ENCODE measurements around the gene NPL.

The NPL gene

GRCh38 chr1:182794091-182794490, 4.5 kb downstream of the NPL start (continued):
- TF ChIP-seq TSHZ2 (CRISPR knock-in tag; IDR thresholded peaks at IDR 0.05) (no peak), PPARA (CRISPR knock-in tag; IDR thresholded peaks at IDR 0.05; ENCODE audit: borderline replicate concordance) (no peak), TCF4 (CRISPR knock-in tag; IDR thresholded peaks at IDR 0.05; ENCODE audit: borderline replicate concordance) (no peak)

- TF ChIP-seq SNAI2 (CRISPR knock-in tag; IDR thresholded peaks at IDR 0.05) (no peak), ESRRG (CRISPR knock-in tag; IDR thresholded peaks at IDR 0.05) (no peak), RARB (CRISPR knock-in tag; IDR thresholded peaks at IDR 0.05) (no peak), CSDC2 (CRISPR knock-in tag; IDR thresholded peaks at IDR 0.05) (no peak), GLIS3 (CRISPR knock-in tag; IDR thresholded peaks at IDR 0.05) (no peak), ZFP30 (CRISPR knock-in tag; IDR thresholded peaks at IDR 0.05) (no peak), PATZ1 (CRISPR knock-in tag; IDR thresholded peaks at IDR 0.05; ENCODE audit: borderline replicate concordance) (no peak), ZNF565 (CRISPR knock-in tag; conservative IDR thresholded peaks at IDR 0.05; ENCODE audit: low read depth) (no peak), CSRNP3 (CRISPR knock-in tag; IDR thresholded peaks at IDR 0.05) (no peak)
- no peak for ATAC-seq
Observed at GRCh38 chr1:182794676-182795201, 5.2 kb downstream of the NPL start.

- no peak for ATAC-seq
- TF ChIP-seq PATZ1 (CRISPR knock-in tag; IDR thresholded peaks at IDR 0.05; ENCODE audit: borderline replicate concordance): no peak
- TF ChIP-seq TOX (CRISPR knock-in tag; IDR thresholded peaks at IDR 0.05; ENCODE audit: borderline replicate concordance): no peak
- no peak for TF ChIP-seq RARB (CRISPR knock-in tag; IDR thresholded peaks at IDR 0.05)
- TF ChIP-seq ZNF565 (CRISPR knock-in tag; conservative IDR thresholded peaks at IDR 0.05; ENCODE audit: low read depth): no peak
- TF ChIP-seq ZC3H10 (CRISPR knock-in tag; IDR thresholded peaks at IDR 0.05): no peak
- TF ChIP-seq CSDC2 (CRISPR knock-in tag; IDR thresholded peaks at IDR 0.05): no peak
- TF ChIP-seq TCF4 (CRISPR knock-in tag; IDR thresholded peaks at IDR 0.05; ENCODE audit: borderline replicate concordance): no peak
- TF ChIP-seq SNAI2 (CRISPR knock-in tag; IDR thresholded peaks at IDR 0.05): no peak
- no peak for TF ChIP-seq CSRNP3 (CRISPR knock-in tag; IDR thresholded peaks at IDR 0.05)
- no peak for TF ChIP-seq ESRRG (CRISPR knock-in tag; IDR thresholded peaks at IDR 0.05)
- no peak for TF ChIP-seq ZNF70 (CRISPR knock-in tag; IDR thresholded peaks at IDR 0.05)
- no peak for TF ChIP-seq TSHZ2 (CRISPR knock-in tag; IDR thresholded peaks at IDR 0.05)
- no peak for TF ChIP-seq ISL1 (CRISPR knock-in tag; IDR thresholded peaks at IDR 0.05)
Observed at GRCh38 chr1:182795563-182796228, 6.1 kb downstream of the NPL start.
